AG04449 (cell line): ENCODE measurements around the gene CYP2J2.
"Not testable (repeated sequence)": the region's sequence is repeated elsewhere in the genome, so short reads cannot be mapped to it uniquely, and the experiment has no call there.

Source experiments
- CTCF ChIA-PET: fragments of 350-600 bp; formaldehyde crosslinking; extraction: SDS; loops from one replicate; lab custom pipeline; 2021; ENCODE audit warnings: antibody characterized with exemption; lab: Yijun Ruan, JAX
- POLR2A ChIA-PET: fragments of 400-600, 350-600 bp; formaldehyde crosslinking; extraction: SDS; loops from one replicate; lab custom pipeline; 2020; ENCODE audit warnings: antibody characterized with exemption, inconsistent platforms; lab: Yijun Ruan, JAX
- DNase-seq: peaks from one replicate; pipeline ENCODE4 v3.0.0-alpha.2; 2010; ENCODE audit warnings: low read depth, low spot score
- H3K4me3 ChIP-seq: 2 replicates; pipeline ENCODE4 v1.5.1; 2011; ENCODE audit warnings: low read depth, mild to moderate bottlenecking, control low read depth, low read length
- TF ChIP-seq, protein P1 (sequence below): IDR thresholded peaks from one replicate; pipeline ENCODE4 v1.5.1; 2011; ENCODE audit warnings: mild to moderate bottlenecking, moderate library complexity, low read length, control low read depth, inconsistent platforms; ENCODE audit not compliant: insufficient read depth; ENCODE audit errors: missing control alignments

Gene CYP2J2

GRCh38 chr1:59926381-59927123 is at the start of gene CYP2J2:
TSS of gene CYP2J2 (minus strand) at chr1:59926773. CDS start at chr1:59926746, 27 bp downstream.
- TF ChIP-seq, protein P1, sequence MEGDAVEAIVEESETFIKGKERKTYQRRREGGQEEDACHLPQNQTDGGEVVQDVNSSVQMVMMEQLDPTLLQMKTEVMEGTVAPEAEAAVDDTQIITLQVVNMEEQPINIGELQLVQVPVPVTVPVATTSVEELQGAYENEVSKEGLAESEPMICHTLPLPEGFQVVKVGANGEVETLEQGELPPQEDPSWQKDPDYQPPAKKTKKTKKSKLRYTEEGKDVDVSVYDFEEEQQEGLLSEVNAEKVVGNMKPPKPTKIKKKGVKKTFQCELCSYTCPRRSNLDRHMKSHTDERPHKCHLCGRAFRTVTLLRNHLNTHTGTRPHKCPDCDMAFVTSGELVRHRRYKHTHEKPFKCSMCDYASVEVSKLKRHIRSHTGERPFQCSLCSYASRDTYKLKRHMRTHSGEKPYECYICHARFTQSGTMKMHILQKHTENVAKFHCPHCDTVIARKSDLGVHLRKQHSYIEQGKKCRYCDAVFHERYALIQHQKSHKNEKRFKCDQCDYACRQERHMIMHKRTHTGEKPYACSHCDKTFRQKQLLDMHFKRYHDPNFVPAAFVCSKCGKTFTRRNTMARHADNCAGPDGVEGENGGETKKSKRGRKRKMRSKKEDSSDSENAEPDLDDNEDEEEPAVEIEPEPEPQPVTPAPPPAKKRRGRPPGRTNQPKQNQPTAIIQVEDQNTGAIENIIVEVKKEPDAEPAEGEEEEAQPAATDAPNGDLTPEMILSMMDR, result no peak
- H3K4me3 ChIP-seq, result peak within 1 kb of the TSS; percentile 53
- ChIA-PET POLR2A (no interaction called here), CTCF (interaction anchor here (0.9 to 1.5 kb wide), 3 partner anchors 21 to 24 kb away, joined by 3 read pairs; no protein-coding TSS in a partner anchor)
- DNase-seq, result no peak

GRCh38 chr1:59973719-59974118 is 47.1 kb upstream of the CYP2J2 start:
- no peak for DNase-seq
- POLR2A ChIA-PET, result no interaction called here
- H3K4me3 ChIP-seq, result no peak overlapping the region
- TF ChIP-seq, protein P1, result no peak
- CTCF ChIA-PET, result interaction anchor here (1.1 to 4.0 kb wide), 5 partner anchors 9 to 199 kb away, joined by 3 to 27 read pairs (median 5); no protein-coding TSS in a partner anchor

DNA sequence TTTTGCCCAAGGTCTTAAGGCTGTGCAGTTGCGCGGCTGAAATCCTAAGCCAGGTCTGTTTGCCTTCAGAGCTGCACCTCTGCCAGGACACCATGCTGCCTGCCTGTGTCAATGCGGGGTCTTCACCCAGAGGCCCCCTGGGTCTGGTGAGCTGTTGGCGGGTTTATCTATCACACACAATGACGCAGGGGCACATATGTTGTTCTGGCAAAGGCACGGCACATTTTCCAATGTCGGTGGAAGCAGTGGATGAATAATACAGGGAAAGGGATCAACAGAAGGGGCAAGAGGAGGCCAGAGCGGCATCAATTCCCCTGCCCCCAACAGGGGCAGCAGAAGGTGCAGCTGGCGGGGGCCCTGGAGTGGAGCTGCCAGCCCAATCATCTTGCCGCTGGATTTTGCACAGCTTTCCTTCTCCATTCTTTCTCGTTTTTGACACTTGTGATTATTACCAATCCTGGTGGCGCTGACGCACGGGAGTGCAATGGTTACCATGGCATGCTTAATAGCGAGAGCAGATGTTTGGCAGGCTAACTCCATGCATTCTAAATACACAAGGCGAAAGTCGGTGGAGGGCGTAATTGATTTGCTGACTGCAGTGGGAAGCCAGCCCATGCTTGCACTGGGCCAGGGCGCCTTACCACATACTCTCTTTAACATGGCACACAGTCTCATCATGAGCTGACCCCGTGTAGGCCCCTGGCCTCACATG is 45.8 kb upstream of the CYP2J2 start:
- ChIA-PET CTCF (interaction anchor here (0.9 to 4.0 kb wide), 16 partner anchors 9 to 1481 kb away, joined by 3 to 35 read pairs (median 6); no protein-coding TSS in a partner anchor), POLR2A (no interaction called here)
- H3K4me3 ChIP-seq, result no peak overlapping the region
- TF ChIP-seq, protein P1, result no peak
- DNase-seq, result no peak

- POLR2A ChIA-PET, result interaction anchor here (0.7 kb wide), 1 partner anchor 189 kb away, joined by 3 read pairs; no protein-coding TSS in a partner anchor
- CTCF ChIA-PET, result interaction anchor here (0.6 to 4.0 kb wide), 42 partner anchors 9 to 1882 kb away, joined by 3 to 35 read pairs (median 4); no protein-coding TSS in a partner anchor
- TF ChIP-seq, protein P1, result peak; percentile 95
- 0 out of 2 replicates have a peak overlapping the region, but pooled peaks have one; percentile 12 for H3K4me3 ChIP-seq
- no peak for DNase-seq
These were observed 44.9 kb upstream of the CYP2J2 start for GRCh38 chr1:59971464-59971911.

DNA sequence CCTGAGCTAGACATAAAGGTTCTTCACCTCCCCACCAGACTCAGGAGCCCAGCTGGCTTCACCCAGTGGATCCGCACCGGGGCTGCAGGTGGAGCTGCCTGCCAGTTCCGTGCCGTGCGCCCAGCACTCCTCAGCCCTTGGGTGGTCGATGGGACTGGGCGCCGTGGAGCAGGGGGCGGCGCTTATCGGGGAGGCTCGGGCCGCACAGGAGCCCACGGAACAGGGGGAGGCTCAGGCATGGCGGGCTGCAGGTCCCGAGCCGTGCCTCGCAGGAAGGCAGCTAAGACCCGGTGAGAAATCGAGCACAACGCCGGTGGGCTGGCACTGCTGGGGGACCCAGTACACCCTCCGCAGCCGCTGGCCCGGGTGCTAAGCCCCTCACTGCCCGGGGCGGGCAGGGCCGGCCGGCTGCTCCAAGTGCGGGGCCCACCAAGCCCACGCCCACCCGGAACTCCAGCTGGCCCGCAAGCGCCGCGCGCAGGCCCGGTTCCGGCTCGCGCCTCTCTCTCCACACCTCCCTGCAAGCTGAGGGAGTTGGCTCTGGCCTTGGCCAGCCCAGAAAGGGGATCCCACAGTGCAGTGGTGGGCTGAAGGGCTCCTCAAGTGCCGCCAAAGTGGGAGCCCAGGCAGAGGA is 43.1 kb upstream of the CYP2J2 start:
- CTCF ChIA-PET, result interaction anchor here (0.8 to 3.8 kb wide), 3 partner anchors 7 to 1073 kb away, joined by 3 to 35 read pairs (median 27); no protein-coding TSS in a partner anchor
- POLR2A ChIA-PET, result not testable (repeated sequence)

DNA sequence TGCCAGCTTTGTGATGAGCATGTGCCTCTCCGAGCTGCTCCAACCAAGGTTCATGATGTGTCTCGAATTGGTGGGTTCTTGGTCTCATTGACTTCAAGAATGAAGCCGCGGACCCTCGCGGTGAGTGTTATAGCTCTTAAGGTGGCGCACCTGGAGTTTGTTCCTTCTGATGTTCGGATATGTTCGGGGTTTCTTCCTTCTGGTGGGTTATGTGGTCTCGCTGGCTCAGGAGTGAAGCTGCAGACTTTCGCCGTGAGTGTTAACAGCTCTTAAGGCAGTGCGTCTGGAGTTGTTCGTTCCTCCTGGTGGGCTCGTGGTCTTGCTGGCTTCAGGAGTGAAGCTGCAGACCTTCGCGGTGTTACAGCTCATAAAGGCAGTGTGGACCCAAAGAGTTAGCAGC is 42.2 kb upstream of the CYP2J2 start:
- H3K4me3 ChIP-seq, POLR2A ChIA-PET, DNase-seq: not testable (repeated sequence)
- CTCF ChIA-PET, result interaction anchor here (0.6 to 2.6 kb wide), 3 partner anchors 8 to 138 kb away, joined by 3 to 21 read pairs (median 7); no protein-coding TSS in a partner anchor

More for the DNA sequence above, 43.1 kb upstream of the CYP2J2 start:
- not testable (repeated sequence) for H3K4me3 ChIP-seq, DNase-seq
